ENCODE measurements around the gene GDPD1.
"Not testable (repeated sequence)": the region's sequence is repeated elsewhere in the genome, so short reads cannot be mapped to it uniquely, and the experiment has no call there.

Gene GDPD1

GRCh38 chr17:59244081-59244480 lies 23.8 kb downstream of the GDPD1 start:
- no peak for DNase-seq (ENCODE audit: low spot score)

- DNase-seq (ENCODE audit: low spot score) = no peak
Observed at GRCh38 chr17:59254742-59255141, 34.4 kb downstream of the GDPD1 start.

GRCh38 chr17:59257101-59257500 lies 36.8 kb downstream of the GDPD1 start:
- no peak for DNase-seq (ENCODE audit: low spot score)

- DNase-seq (ENCODE audit: low spot score) = no peak
Observed at GRCh38 chr17:59260722-59261121, 40.4 kb downstream of the GDPD1 start.

- DNase-seq (ENCODE audit: low spot score) = no peak
Observed at GRCh38 chr17:59266745-59267144, 46.4 kb downstream of the GDPD1 start.

- DNase-seq (ENCODE audit: low spot score) = no peak
Observed at GRCh38 chr17:59267776-59268175, 47.5 kb downstream of the GDPD1 start.

GRCh38 chr17:59275618-59276017 lies 55.3 kb downstream of the GDPD1 start:
- DNase-seq (ENCODE audit: low spot score) = no peak

GRCh38 chr17:59277031-59277430 lies 56.7 kb downstream of the GDPD1 start:
- no peak for DNase-seq (ENCODE audit: low spot score)

GRCh38 chr17:59278406-59278805 lies 58.1 kb downstream of the GDPD1 start:
- DNase-seq (ENCODE audit: low spot score) = no peak

GRCh38 chr17:59284317-59284716 lies 64.0 kb downstream of the GDPD1 start:
- DNase-seq (ENCODE audit: low spot score) = no peak

GRCh38 chr17:59287452-59287851 lies 67.1 kb downstream of the GDPD1 start:
- DNase-seq (ENCODE audit: low spot score) = no peak

- DNase-seq (ENCODE audit: low spot score) = no peak
Observed at GRCh38 chr17:59287891-59288290, 67.6 kb downstream of the GDPD1 start.

GRCh38 chr17:59289981-59290301 lies 69.6 kb downstream of the GDPD1 start:
- DNase-seq (ENCODE audit: low spot score) = no peak

GRCh38 chr17:59290302-59290998 lies 70.1 kb downstream of the GDPD1 start:
- not testable (repeated sequence) for DNase-seq (ENCODE audit: low spot score)

- DNase-seq (ENCODE audit: low spot score) = no peak
Observed at GRCh38 chr17:59292174-59292523, 71.8 kb downstream of the GDPD1 start.

GRCh38 chr17:59296190-59296589 lies 75.9 kb downstream of the GDPD1 start:
- no peak for DNase-seq (ENCODE audit: low spot score)

GRCh38 chr17:59298521-59298920 lies 78.2 kb downstream of the GDPD1 start:
- DNase-seq (ENCODE audit: low spot score) = no peak

- no peak for DNase-seq (ENCODE audit: low spot score)
Observed at GRCh38 chr17:59299400-59300092, 79.2 kb downstream of the GDPD1 start.

GRCh38 chr17:59300941-59301340 lies 80.6 kb downstream of the GDPD1 start:
- no peak for DNase-seq (ENCODE audit: low spot score)

- no peak for DNase-seq (ENCODE audit: low spot score)
Observed at GRCh38 chr17:59304811-59305210, 84.5 kb downstream of the GDPD1 start.

GRCh38 chr17:59310263-59310920 lies 90.1 kb downstream of the GDPD1 start:
- no peak for DNase-seq (ENCODE audit: low spot score)

GRCh38 chr17:59311051-59311468 lies 90.7 kb downstream of the GDPD1 start:
- no peak for DNase-seq (ENCODE audit: low spot score)

GRCh38 chr17:59311521-59311920 lies 91.2 kb downstream of the GDPD1 start:
- not testable (repeated sequence) for DNase-seq (ENCODE audit: low spot score)
